GM12878 (cell line): ENCODE measurements around the gene ANKRD13D. TPM values are rescaled to one million over a fixed set of nuclear protein-coding genes. Genes with fewer than 3 reads are reported as not detected.

ENCODE experiments used
- ATAC-seq: fragments of 200-7000 bp; cut with Tn5 transposase; 3 replicates; pipeline ENCODE4 v1.9.1; 2020; ENCODE audit warnings: mild to moderate bottlenecking, moderate library complexity
- BruUV-seq: library from RNA; stranded (reverse); fragments of 400-500 nt; replicated peaks from 2 replicates; lab custom pipeline; 2021; lab: Mats Ljungman, UMichigan
- CTCF ChIA-PET: fragments of 300-600 bp; sonication (Branson Sonifier 250); formaldehyde crosslinking; extraction: SDS; loops from one replicate; lab custom pipeline; 2021; ENCODE audit warnings: inconsistent platforms; lab: Yijun Ruan, JAX
- POLR2A ChIA-PET: fragments of 350-600 bp; formaldehyde crosslinking; extraction: SDS; loops from one replicate; lab custom pipeline; 2021; ENCODE audit warnings: inconsistent platforms; lab: Charles Lee
- RAD21 ChIA-PET: fragments of 300-600 bp; sonication (Branson Sonifier 250); formaldehyde crosslinking; loops from one replicate; lab custom pipeline; 2023; ENCODE audit warnings: antibody characterized with exemption; ENCODE audit not compliant: unreplicated experiment; lab: Charles Lee
- SMC1A ChIA-PET: fragments of 300-600 bp; sonication (Branson Sonifier 250); formaldehyde crosslinking; loops from one replicate; lab custom pipeline; 2023; ENCODE audit not compliant: unreplicated experiment, uncharacterized antibody; lab: Charles Lee
- DNase-seq: peaks from one replicate; pipeline ENCODE4 v3.0.0-alpha.2; 2011; ENCODE audit warnings: low read depth, low spot score
- FAIRE-seq: peaks from 3 replicates; lab custom pipeline; 2011; peaks lifted over from hg19 to GRCh38; lab: Jason Lieb, UNC
- H2AFZ ChIP-seq: 2 replicates; pipeline ENCODE4 v1.6.0; 2011; ENCODE audit warnings: low read depth, low read length, control low read depth; ENCODE audit not compliant: control insufficient read depth
- H3K27ac ChIP-seq: 2 replicates; pipeline ENCODE4 v1.5.1; 2011; ENCODE audit warnings: control low read depth; ENCODE audit not compliant: control insufficient read depth, insufficient read depth
- H3K27me3 ChIP-seq, 2 experiments: replicated peaks in 1 of 2; 2 replicates each; pipeline versions ENCODE4 v1.6.0 to v1.6.1; 2011; ENCODE audit warnings: low read length in 1 of 2; ENCODE audit not compliant: control insufficient read depth in 2 of 2, insufficient read depth in 2 of 2
- H3K36me3 ChIP-seq, 2 experiments: 2 replicates each; pipeline ENCODE4 v1.5.1; 2011; ENCODE audit warnings: low read length in 1 of 2; ENCODE audit not compliant: control insufficient read depth in 2 of 2, insufficient read depth in 2 of 2
- H3K4me1 ChIP-seq: 2 replicates; pipeline ENCODE4 v1.6.1; 2011; ENCODE audit warnings: mild to moderate bottlenecking, low read length, moderate library complexity, mixed read lengths; ENCODE audit not compliant: control insufficient read depth, insufficient read depth
- H3K4me2 ChIP-seq: 2 replicates; pipeline ENCODE4 v1.6.0; 2011; ENCODE audit warnings: control low read depth; ENCODE audit not compliant: control insufficient read depth, insufficient read depth
- H3K4me3 ChIP-seq: fragments of 200-600 bp; sonication (generic); 2 replicates; pipeline ENCODE4 v1.5.1; 2016
- H3K79me2 ChIP-seq: 2 replicates; pipeline ENCODE4 v1.6.0; 2011; ENCODE audit warnings: low read length; ENCODE audit not compliant: control insufficient read depth, insufficient read depth
- H3K9ac ChIP-seq: 2 replicates; pipeline ENCODE4 v1.8.0; 2011; ENCODE audit warnings: low read length, control low read depth, mixed read lengths; ENCODE audit not compliant: control insufficient read depth, insufficient read depth
- H3K9me3 ChIP-seq: replicated peaks from 3 replicates; pipeline ENCODE4 v1.5.1; 2011; ENCODE audit warnings: mild to moderate bottlenecking, low read length; ENCODE audit not compliant: control insufficient read depth, insufficient read depth
- H4K20me1 ChIP-seq: 2 replicates; pipeline ENCODE4 v1.6.0; 2011; ENCODE audit not compliant: control insufficient read depth, insufficient read depth
- CHD4 ChIP-seq: fragments of 200-600 bp; sonication (generic); IDR thresholded peaks from 2 replicates; pipeline ENCODE4 v1.6.1; 2016; ENCODE audit warnings: mild to moderate bottlenecking
- CREB1 ChIP-seq: IDR thresholded peaks from 2 replicates; pipeline ENCODE4 v1.6.1; 2012; ENCODE audit warnings: low read depth, mild to moderate bottlenecking, inconsistent platforms
- ESRRA ChIP-seq: IDR thresholded peaks from 2 replicates; pipeline ENCODE4 v1.6.1; 2012; ENCODE audit warnings: mild to moderate bottlenecking, low read length, improper control_type of control experiment
- EZH2 ChIP-seq: IDR thresholded peaks from 2 replicates; pipeline ENCODE4 v1.6.1; 2012; ENCODE audit warnings: low read depth, mild to moderate bottlenecking, control low read depth, inconsistent platforms, low read length, borderline replicate concordance; ENCODE audit not compliant: control insufficient read depth
- FOXM1 ChIP-seq: IDR thresholded peaks from 2 replicates; pipeline ENCODE4 v1.6.1; 2012; ENCODE audit warnings: low read depth, mild to moderate bottlenecking, inconsistent platforms, low read length, moderate library complexity
- IKZF1 ChIP-seq: fragments of 450-650 bp; conservative IDR thresholded peaks from 2 replicates; pipeline ENCODE4 v1.6.1; 2017; ENCODE audit warnings: antibody characterized with exemption, mild to moderate bottlenecking
- NR2C2 ChIP-seq: IDR thresholded peaks from 2 replicates; pipeline ENCODE4 v1.6.1; 2011; ENCODE audit warnings: borderline replicate concordance, low read depth; ENCODE audit not compliant: control insufficient read depth, insufficient read length
- PAX5 ChIP-seq: IDR thresholded peaks from 2 replicates; pipeline ENCODE4 v1.6.1; 2011; ENCODE audit warnings: low read depth, low read length, borderline replicate concordance
- PML ChIP-seq: IDR thresholded peaks from 2 replicates; pipeline ENCODE4 v1.6.1; 2012; ENCODE audit warnings: low read length, inconsistent platforms
- SMARCA5 ChIP-seq: fragments of 450-650 bp; IDR thresholded peaks from 2 replicates; pipeline ENCODE4 v1.6.1; 2017; ENCODE audit warnings: mild to moderate bottlenecking
- SREBF1 ChIP-seq: IDR thresholded peaks from 2 replicates; pipeline ENCODE4 v1.6.1; 2012; ENCODE audit warnings: mild to moderate bottlenecking, low read length
- SUPT20H ChIP-seq: IDR thresholded peaks from 2 replicates; pipeline ENCODE4 v1.6.1; 2011; ENCODE audit warnings: low read depth, mild to moderate bottlenecking, low read length, moderate library complexity, borderline replicate concordance; ENCODE audit not compliant: control insufficient read depth
- YBX1 ChIP-seq: fragments of 450-650 bp; IDR thresholded peaks from 2 replicates; pipeline ENCODE4 v1.6.1; 2016; ENCODE audit warnings: antibody characterized with exemption
- ZNF207 ChIP-seq: fragments of 450-650 bp; IDR thresholded peaks from 2 replicates; pipeline ENCODE4 v1.6.1; 2014; ENCODE audit warnings: antibody characterized with exemption, mild to moderate bottlenecking, borderline replicate concordance
- ZNF24 ChIP-seq: fragments of 450-650 bp; IDR thresholded peaks from 2 replicates; pipeline ENCODE4 v1.6.1; 2017; ENCODE audit warnings: antibody characterized with exemption, mild to moderate bottlenecking
- WGBS: methylation state at CpG from one replicate; pipeline ENCODE4 v1.1.6; 2016; ENCODE audit warnings: low lambda C conversion rate; ENCODE audit not compliant: insufficient replicate concordance, insufficient coverage; ENCODE audit errors: missing lambda C conversion rate; 5-methylcytosine and 5-hydroxymethylcytosine counted together
- in situ Hi-C: fragments of 300-500 bp; cut with MboI; formaldehyde crosslinking; loops from 9 replicates; pipeline ENCODE4 v1.14.3; 2018; ENCODE audit warnings: mixed read lengths
- intact Hi-C: fragments of 100-400 bp; cut with micrococcal nuclease; formaldehyde crosslinking; loops from one replicate; pipeline ENCODE4 v1.14.2; 2022; ENCODE audit not compliant: unreplicated experiment
- polyA plus RNA-seq, 11 experiments: library from polyadenylated mRNA; depleted of rRNA in 4 of 11; unstranded in 6 of 11; stranded (reverse) in 5 of 11; fragments of >200 nt; fragmentation: Nextera tagmentation in 4 of 11; fragmentation: Illumina TruSeq in 1 of 11; extraction: Ambion mirVana in 4 of 11; extraction: Trizol in 1 of 11; gene quantifications; 1 replicate in 1 of 11; 2 replicates in 10 of 11; pipeline versions ENCODE4 v1.2.1 to v1.2.3, GENCODE V29; 2011 to 2016; ENCODE audit warnings: inconsistent platforms in 2 of 11, missing spikeins in 2 of 11, low read depth in 1 of 11
- total RNA-seq, 4 experiments: library from RNA; depleted of rRNA in 3 of 4; stranded (reverse); fragments of >200 nt in 3 of 4; fragmentation: Illumina TruSeq in 1 of 4; extraction: Trizol in 1 of 4; gene quantifications; 2 replicates each; pipeline versions ENCODE4 v1.2.1 to v1.2.3, GENCODE V29; 2013 to 2021
- TF ChIP-seq, protein P1 (sequence below): fragments of 450-650 bp; formaldehyde crosslinking; IDR thresholded peaks from 2 replicates; pipeline ENCODE4 v1.4.0; 2020; ENCODE audit warnings: mild to moderate bottlenecking, moderate library complexity
- TF ChIP-seq, protein P2 (sequence below): IDR thresholded peaks from 2 replicates; pipeline ENCODE4 v1.6.1; 2011; ENCODE audit warnings: low read depth, low read length, improper control_type of control experiment, borderline replicate concordance
- TF ChIP-seq, protein P3 (sequence below): IDR thresholded peaks from 2 replicates; pipeline ENCODE4 v1.6.1; 2012; ENCODE audit warnings: low read length, inconsistent platforms

The ANKRD13D gene
- total and polyA plus RNA-seq, 10 of the 15 experiments (the other 5 are each of a cell fraction or from before 2014, with no cell fraction given): 2.0 to 56.2 (median 21.4) TPM

DNA sequence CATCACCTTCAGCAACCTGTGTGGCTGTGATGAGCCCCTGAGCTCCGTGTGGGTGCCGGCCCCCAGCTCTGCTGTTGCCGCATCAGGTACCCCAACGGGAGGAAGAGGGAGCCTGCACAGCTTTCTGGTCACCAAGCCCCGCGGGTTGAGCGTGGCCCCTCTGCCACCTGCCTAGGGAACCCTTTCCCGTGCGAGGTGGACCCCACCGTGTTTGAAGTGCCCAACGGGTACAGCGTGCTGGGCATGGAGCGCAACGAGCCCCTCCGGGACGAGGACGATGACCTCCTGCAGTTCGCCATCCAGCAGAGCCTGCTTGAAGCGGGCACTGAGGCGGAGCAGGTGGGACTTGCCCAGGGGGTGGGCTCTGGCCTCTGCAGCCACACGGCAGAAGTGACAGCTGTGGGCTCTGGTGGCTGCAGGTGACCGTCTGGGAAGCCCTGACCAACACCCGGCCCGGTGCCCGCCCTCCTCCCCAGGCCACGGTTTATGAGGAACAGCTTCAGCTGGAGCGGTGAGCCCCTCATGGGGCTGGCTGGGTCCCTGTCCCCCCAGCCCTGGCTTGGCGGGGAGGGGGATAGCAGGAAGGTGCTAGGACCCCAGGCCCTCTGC is 12.3 kb downstream of the ANKRD13D start (continued):
- TF ChIP-seq, protein P1, sequence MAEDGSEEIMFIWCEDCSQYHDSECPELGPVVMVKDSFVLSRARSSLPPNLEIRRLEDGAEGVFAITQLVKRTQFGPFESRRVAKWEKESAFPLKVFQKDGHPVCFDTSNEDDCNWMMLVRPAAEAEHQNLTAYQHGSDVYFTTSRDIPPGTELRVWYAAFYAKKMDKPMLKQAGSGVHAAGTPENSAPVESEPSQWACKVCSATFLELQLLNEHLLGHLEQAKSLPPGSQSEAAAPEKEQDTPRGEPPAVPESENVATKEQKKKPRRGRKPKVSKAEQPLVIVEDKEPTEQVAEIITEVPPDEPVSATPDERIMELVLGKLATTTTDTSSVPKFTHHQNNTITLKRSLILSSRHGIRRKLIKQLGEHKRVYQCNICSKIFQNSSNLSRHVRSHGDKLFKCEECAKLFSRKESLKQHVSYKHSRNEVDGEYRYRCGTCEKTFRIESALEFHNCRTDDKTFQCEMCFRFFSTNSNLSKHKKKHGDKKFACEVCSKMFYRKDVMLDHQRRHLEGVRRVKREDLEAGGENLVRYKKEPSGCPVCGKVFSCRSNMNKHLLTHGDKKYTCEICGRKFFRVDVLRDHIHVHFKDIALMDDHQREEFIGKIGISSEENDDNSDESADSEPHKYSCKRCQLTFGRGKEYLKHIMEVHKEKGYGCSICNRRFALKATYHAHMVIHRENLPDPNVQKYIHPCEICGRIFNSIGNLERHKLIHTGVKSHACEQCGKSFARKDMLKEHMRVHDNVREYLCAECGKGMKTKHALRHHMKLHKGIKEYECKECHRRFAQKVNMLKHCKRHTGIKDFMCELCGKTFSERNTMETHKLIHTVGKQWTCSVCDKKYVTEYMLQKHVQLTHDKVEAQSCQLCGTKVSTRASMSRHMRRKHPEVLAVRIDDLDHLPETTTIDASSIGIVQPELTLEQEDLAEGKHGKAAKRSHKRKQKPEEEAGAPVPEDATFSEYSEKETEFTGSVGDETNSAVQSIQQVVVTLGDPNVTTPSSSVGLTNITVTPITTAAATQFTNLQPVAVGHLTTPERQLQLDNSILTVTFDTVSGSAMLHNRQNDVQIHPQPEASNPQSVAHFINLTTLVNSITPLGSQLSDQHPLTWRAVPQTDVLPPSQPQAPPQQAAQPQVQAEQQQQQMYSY (CRISPR knock-in tag): no peak
- no peak for TF ChIP-seq ZNF207

DNA sequence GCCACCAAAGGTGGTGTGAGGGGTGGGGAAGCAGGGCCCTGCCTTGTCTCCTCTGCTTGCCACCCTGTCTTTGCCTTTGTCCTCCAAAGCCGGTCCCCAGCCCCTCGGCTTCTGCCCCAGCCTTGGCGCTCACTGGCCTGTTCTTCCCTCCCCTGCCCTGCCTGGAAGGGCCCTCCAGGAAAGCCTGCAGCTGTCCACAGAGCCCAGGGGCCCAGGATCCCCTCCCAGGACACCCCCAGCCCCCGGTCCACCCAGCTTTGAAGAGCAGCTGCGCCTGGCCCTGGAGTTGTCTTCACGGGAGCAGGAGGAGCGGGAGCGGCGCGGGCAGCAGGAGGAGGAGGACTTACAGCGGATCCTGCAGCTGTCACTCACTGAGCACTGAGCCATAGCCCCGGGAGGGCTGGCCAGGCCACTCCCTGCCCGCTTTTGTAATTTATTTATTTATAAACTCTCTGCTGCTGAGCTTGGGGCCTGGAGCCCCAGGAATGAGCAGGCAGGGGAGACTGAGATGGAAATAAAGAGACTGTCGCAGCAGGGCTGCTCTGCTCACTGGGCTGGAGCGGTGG is 12.9 kb downstream of the ANKRD13D start:
- intact Hi-C loops: no loop called here
- POLR2A ChIA-PET: interaction anchor here (0.6 kb wide), 1 partner anchor 11 kb away, joined by 7 read pairs; no protein-coding TSS in a partner anchor
- peaks cover under 1 to 22% of the 10 kb centered on the region in 2 experiments; a peak in 3 of 4 replicates for H3K36me3 ChIP-seq
- no peak overlapping the region for H3K9ac ChIP-seq
- no peaks in the 10 kb centered on the region for H3K27me3 ChIP-seq
- no peak overlapping the region for H2AFZ ChIP-seq
- no peak overlapping the region for H3K4me3 ChIP-seq
- no peaks in the 10 kb centered on the region for H3K79me2 ChIP-seq
- no TSS peak for BruUV-seq
- no peak overlapping the region for H3K4me2 ChIP-seq
- no peak overlapping the region for H3K27ac ChIP-seq
- in situ Hi-C loops: no loop called here
- no peaks in the 10 kb centered on the region for H4K20me1 ChIP-seq
- no peaks in the 10 kb centered on the region for H3K9me3 ChIP-seq
- DNase-seq (no peak), ATAC-seq (no peak), FAIRE-seq (no peak)
- RAD21 ChIA-PET: no interaction called here
- CTCF ChIA-PET: no interaction called here
- H3K4me1 ChIP-seq: no peaks in the 10 kb centered on the region
- SMC1A ChIA-PET: no interaction called here
- WGBS: 91% methylated on average over 15 of the region's 15 CpGs
- no peak for TF ChIP-seq SREBF1
- TF ChIP-seq PML: no peak
- TF ChIP-seq NR2C2: no peak
- no peak for TF ChIP-seq CHD4
- no peak for TF ChIP-seq ZNF24
- TF ChIP-seq SMARCA5: no peak
- TF ChIP-seq CREB1: no peak
- TF ChIP-seq, protein P2, sequence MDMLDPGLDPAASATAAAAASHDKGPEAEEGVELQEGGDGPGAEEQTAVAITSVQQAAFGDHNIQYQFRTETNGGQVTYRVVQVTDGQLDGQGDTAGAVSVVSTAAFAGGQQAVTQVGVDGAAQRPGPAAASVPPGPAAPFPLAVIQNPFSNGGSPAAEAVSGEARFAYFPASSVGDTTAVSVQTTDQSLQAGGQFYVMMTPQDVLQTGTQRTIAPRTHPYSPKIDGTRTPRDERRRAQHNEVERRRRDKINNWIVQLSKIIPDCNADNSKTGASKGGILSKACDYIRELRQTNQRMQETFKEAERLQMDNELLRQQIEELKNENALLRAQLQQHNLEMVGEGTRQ: no peak
- TF ChIP-seq YBX1: no peak
- no peak for TF ChIP-seq FOXM1
- no peak for TF ChIP-seq IKZF1
- no peak for TF ChIP-seq ESRRA
- no peak for TF ChIP-seq PAX5
- no peak for TF ChIP-seq EZH2
- TF ChIP-seq, protein P3, sequence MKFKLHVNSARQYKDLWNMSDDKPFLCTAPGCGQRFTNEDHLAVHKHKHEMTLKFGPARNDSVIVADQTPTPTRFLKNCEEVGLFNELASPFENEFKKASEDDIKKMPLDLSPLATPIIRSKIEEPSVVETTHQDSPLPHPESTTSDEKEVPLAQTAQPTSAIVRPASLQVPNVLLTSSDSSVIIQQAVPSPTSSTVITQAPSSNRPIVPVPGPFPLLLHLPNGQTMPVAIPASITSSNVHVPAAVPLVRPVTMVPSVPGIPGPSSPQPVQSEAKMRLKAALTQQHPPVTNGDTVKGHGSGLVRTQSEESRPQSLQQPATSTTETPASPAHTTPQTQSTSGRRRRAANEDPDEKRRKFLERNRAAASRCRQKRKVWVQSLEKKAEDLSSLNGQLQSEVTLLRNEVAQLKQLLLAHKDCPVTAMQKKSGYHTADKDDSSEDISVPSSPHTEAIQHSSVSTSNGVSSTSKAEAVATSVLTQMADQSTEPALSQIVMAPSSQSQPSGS: no peak
- TF ChIP-seq SUPT20H: no peak
